GM23248 (cell line): ENCODE data around the gene PXDC1. TPM values are rescaled to one million over a fixed set of nuclear protein-coding genes. Genes with fewer than 3 reads are reported as not detected.

ENCODE experiments used
- DNase-seq: peaks from one replicate; pipeline ENCODE4 v3.0.0-alpha.2; 2015
- H2AFZ ChIP-seq: fragments of 200-600 bp; sonication (generic); 2 replicates; pipeline ENCODE4 v1.6.1; 2016; ENCODE audit warnings: antibody characterized with exemption
- H3F3A ChIP-seq: fragments of 200-600 bp; sonication (generic); 2 replicates; pipeline ENCODE4 v1.6.1; 2016; ENCODE audit warnings: mild to moderate bottlenecking, antibody characterized with exemption, mixed run types; ENCODE audit not compliant: insufficient read depth
- H3K27ac ChIP-seq: fragments of 200-600 bp; sonication (generic); 2 replicates; pipeline ENCODE4 v1.5.1; 2016; ENCODE audit warnings: mild to moderate bottlenecking
- H3K27me3 ChIP-seq: fragments of 200-600 bp; sonication (generic); replicated peaks from 2 replicates; pipeline ENCODE4 v1.6.1; 2016; ENCODE audit warnings: mild to moderate bottlenecking; ENCODE audit not compliant: insufficient read depth
- H3K36me3 ChIP-seq: fragments of 200-600 bp; sonication (generic); 2 replicates; pipeline ENCODE4 v1.6.1; 2016; ENCODE audit warnings: low read depth, mild to moderate bottlenecking
- H3K4me1 ChIP-seq: fragments of 200-600 bp; sonication (generic); 2 replicates; pipeline ENCODE4 v1.6.1; 2016; ENCODE audit warnings: mild to moderate bottlenecking; ENCODE audit not compliant: insufficient read depth
- H3K4me2 ChIP-seq: fragments of 200-600 bp; sonication (generic); one replicate; pipeline ENCODE4 v1.6.1; 2016; ENCODE audit warnings: mild to moderate bottlenecking; ENCODE audit not compliant: unreplicated experiment
- H3K4me3 ChIP-seq: fragments of 200-600 bp; sonication (generic); 2 replicates; pipeline ENCODE4 v1.5.1; 2016; ENCODE audit warnings: mild to moderate bottlenecking
- H3K79me2 ChIP-seq: fragments of 200-600 bp; sonication (generic); 2 replicates; pipeline ENCODE4 v1.6.1; 2016; ENCODE audit warnings: mild to moderate bottlenecking; ENCODE audit not compliant: insufficient read depth
- H3K9ac ChIP-seq: fragments of 200-600 bp; sonication (generic); 2 replicates; pipeline ENCODE4 v1.6.1; 2016; ENCODE audit warnings: mild to moderate bottlenecking
- H3K9me2 ChIP-seq: fragments of 200-600 bp; sonication (generic); 2 replicates; pipeline ENCODE4 v1.6.1; 2016; ENCODE audit warnings: mixed run types, mild to moderate bottlenecking, moderate library complexity; ENCODE audit not compliant: insufficient read depth
- H3K9me3 ChIP-seq: fragments of 200-600 bp; sonication (generic); one replicate; pipeline ENCODE4 v1.6.1; 2017; ENCODE audit warnings: low read depth
- H4K20me1 ChIP-seq: fragments of 200-600 bp; sonication (generic); 2 replicates; pipeline ENCODE4 v1.6.0; 2016; ENCODE audit not compliant: insufficient read depth
- EZH2 ChIP-seq: fragments of 200-600 bp; sonication (generic); IDR thresholded peaks from 2 replicates; pipeline ENCODE4 v1.6.1; 2018; ENCODE audit warnings: antibody characterized with exemption, mild to moderate bottlenecking; ENCODE audit not compliant: insufficient read depth, poor library complexity, severe bottlenecking
- EZH2phosphoT487 ChIP-seq: fragments of 200-600 bp; sonication (generic); IDR thresholded peaks from 2 replicates; pipeline ENCODE4 v1.6.1; 2018; ENCODE audit warnings: antibody characterized with exemption, moderate library complexity, mild to moderate bottlenecking, low read depth; ENCODE audit not compliant: insufficient read depth
- WGBS, 2 experiments: methylation state at CpG; one replicate each; pipeline ENCODE4 v1.1.6; 2015 to 2017; ENCODE audit warnings: low lambda C conversion rate in 2 of 2, low coverage in 1 of 2; ENCODE audit errors: missing lambda C conversion rate in 2 of 2; 5-methylcytosine and 5-hydroxymethylcytosine counted together
- in situ Hi-C: fragments of 300-500 bp; cut with MboI; formaldehyde crosslinking; loops from 2 replicates; pipeline ENCODE4 v1.15.0; 2020
- polyA plus RNA-seq: library from polyadenylated mRNA; unstranded; fragments of >200 nt; fragmentation: Nextera tagmentation; extraction: Ambion mirVana; gene quantifications from 2 replicates; pipeline ENCODE4 v1.2.1, GENCODE V29; 2016
- total RNA-seq: library from RNA; depleted of rRNA; stranded (reverse); fragments of >200 nt; shearing (Covaris generic); gene quantifications from 2 replicates; pipeline ENCODE4 v1.2.3, GENCODE V29; 2014

The PXDC1 gene
- total and polyA plus RNA-seq, 2 experiments from 2014 or later = 135 to 192 TPM

DNA sequence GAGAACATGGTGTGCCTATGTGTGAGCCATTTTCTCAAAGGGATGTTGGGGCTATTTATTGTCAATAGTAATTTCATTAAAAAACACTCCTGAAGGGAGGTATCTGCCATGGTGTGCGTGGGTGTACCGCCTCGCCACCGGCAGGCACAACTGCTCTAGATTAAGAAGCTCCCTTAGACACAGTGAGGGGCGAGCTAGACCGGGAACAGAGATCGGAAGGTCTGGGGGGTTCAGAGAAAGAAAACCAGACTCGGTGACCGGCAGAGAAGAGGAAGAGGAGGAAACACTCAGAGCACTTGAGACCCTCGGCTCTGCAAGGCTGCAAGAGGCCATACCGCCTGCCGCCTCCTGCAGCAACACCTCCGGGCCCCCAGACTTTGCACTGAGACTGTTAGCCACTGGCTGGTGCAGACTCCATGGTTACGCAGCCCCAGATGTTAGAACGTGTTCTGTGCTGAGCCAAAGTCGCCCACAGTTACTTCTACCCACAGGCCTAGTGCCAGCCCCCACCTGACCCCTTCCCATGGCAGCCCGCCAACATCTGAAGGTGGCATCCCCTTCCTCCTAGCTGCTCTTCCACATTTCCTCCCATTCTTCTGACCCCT is 18.1 kb downstream of the PXDC1 start:
- no peaks in the 10 kb centered on the region for H3K27me3 ChIP-seq
- H2AFZ ChIP-seq = no peak overlapping the region
- H3F3A ChIP-seq = peaks cover 84% of the 10 kb centered on the region
- no peak overlapping the region for H3K9ac ChIP-seq
- no peak for TF ChIP-seq EZH2
- no peak for TF ChIP-seq EZH2phosphoT487
- H3K9me2 ChIP-seq = no peaks in the 10 kb centered on the region
- in situ Hi-C loops = loop anchor here (5.0 kb wide), 1 partner anchor 451 kb away; no protein-coding TSS in a partner anchor
- DNase-seq = no peak
- peaks cover 18% of the 10 kb centered on the region for H3K4me1 ChIP-seq
- peaks cover 63% of the 10 kb centered on the region for H3K36me3 ChIP-seq
- peaks cover 99% of the 10 kb centered on the region for H3K79me2 ChIP-seq
- no peak overlapping the region for H3K4me3 ChIP-seq
- no peak overlapping the region for H3K4me2 ChIP-seq
- WGBS, 2 experiments = 63 to 64% methylated on average over 17 of the region's 17 CpGs
- H3K9me3 ChIP-seq = no peaks in the 10 kb centered on the region
- peaks cover 35% of the 10 kb centered on the region for H4K20me1 ChIP-seq
- H3K27ac ChIP-seq = 0 out of 2 replicates have a peak overlapping the region, but pooled peaks have one; percentile 2

DNA sequence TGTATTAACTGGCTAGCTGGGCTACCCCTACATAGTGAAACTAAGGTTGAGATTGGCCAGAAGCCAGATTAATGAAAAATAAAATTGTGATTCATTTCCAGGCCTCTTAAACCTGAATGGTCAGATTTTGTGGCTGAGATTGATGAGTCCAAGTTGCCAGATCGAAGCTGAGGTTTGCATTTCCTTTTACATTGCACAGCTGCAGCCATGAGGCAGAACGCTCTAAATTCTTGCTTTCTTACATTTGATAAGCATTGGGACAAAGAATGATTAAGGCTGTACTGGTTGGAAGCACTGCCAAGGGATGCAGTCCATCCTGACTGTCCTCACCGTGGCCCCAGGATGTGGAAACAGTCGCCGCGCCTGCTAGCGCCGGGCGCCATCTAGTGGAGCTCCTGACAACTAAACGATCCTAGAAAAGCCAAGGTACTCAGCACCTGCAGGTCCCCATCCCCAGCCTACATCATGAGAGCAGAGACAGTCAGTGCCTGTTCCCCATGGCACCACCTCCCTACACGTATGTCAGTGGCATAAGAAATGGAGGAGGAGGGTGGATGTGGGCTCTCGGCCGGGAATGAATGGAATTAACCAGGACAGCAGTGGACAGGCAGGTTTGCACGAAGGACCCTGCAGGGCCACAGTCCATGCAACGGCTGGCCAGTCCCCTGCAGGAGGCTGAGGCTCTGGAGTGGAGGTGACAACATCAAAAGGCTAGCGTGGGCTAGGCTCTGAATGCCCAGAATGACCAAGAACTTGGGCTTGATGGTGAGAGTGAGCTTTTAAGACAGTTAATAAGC is 19.0 kb downstream of the PXDC1 start:
- Histone ChIP-seq H3K27ac (peak overlapping the region; percentile 43), H3K4me1 (peaks cover 11% of the 10 kb centered on the region), H4K20me1 (peaks cover 29% of the 10 kb centered on the region), H3F3A (peaks cover 86% of the 10 kb centered on the region), H3K4me3 (no peak overlapping the region), H3K79me2 (peaks cover 99% of the 10 kb centered on the region), H3K4me2 (peak overlapping the region; percentile 30), H3K36me3 (peaks cover 64% of the 10 kb centered on the region), H2AFZ (no peak overlapping the region), H3K9me3 (no peaks in the 10 kb centered on the region), H3K9ac (peak overlapping the region; percentile 12; the same call in 1 of the 2 replicates), H3K27me3 (no peaks in the 10 kb centered on the region), H3K9me2 (no peaks in the 10 kb centered on the region)
- TF ChIP-seq EZH2phosphoT487 = no peak
- in situ Hi-C loops = loop anchor here (5.0 kb wide), 1 partner anchor 450 kb away; no protein-coding TSS in a partner anchor
- WGBS, 2 experiments = 13 to 16% methylated on average over 16 of the region's 16 CpGs
- DNase-seq = peak; percentile 96

DNA sequence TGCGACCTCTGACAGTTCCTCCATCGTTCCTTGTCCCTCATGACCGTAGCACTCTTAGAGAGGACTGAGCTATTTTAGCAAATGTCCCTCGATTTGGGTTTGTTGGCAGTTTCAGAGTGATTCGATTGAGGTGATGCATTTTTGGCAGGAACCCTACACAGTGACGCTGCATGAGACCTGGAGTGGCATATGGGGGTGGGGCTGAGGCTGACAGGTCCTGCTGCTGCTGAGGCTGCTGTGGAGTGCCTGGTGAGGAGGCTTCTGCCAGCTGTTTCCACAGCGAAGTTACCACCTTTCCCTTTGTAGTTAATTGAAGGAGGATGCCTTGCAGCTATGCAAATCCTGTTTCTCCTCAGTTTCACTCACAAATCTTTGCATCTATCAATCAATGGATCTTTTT is 19.8 kb downstream of the PXDC1 start:
- peak overlapping the region; percentile 30 for H3K4me2 ChIP-seq
- in situ Hi-C loops = loop anchor here (5.0 kb wide), 1 partner anchor 449 kb away; no protein-coding TSS in a partner anchor

DNA sequence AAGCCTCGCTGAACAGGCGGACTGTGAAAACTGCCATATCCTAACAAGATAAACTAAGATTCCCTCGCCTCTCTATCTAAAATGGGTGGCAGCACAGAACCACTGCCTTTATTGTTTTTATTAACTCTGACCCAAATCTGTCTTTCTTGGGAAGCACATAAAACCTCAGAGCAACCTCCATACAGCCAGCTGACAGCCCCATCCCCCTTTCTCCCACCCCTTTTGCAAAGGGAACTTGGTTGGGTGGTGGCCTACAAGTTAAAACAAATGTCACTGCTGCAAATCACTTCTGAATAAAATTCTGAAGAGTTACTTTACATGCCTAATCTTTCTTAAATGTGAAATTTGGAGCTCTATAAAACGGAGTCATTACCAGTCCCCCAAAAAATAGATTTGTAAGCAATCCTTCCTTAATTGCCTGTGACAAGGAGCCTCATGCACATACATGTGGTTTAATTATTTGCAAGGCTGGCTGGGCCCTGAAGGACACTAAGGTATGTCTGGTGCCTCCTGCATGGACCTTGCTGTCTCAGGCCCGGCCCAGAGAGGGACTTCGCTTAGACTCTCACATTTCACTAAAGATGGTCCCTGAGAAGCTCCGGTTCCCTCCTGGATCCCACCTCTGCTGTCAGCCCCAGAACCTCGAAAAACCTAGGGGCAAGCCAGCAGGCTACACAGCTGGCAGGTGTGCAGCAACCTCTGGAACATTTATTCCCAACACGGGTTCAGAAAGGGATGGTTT is 21.7 kb downstream of the PXDC1 start:
- peaks cover 16% of the 10 kb centered on the region for H4K20me1 ChIP-seq
- peaks cover 26% of the 10 kb centered on the region for H3K4me1 ChIP-seq
- no peaks in the 10 kb centered on the region for H3K9me2 ChIP-seq
- in situ Hi-C loops = loop anchor here (5.0 kb wide), 1 partner anchor 447 kb away; no protein-coding TSS in a partner anchor
- 82 to 84% methylated on average over 9 of the region's 9 CpGs for WGBS, 2 experiments
- no peak for DNase-seq
- 0 out of 2 replicates have a peak overlapping the region, but pooled peaks have one; percentile 43 for H3K27ac ChIP-seq
- no peaks in the 10 kb centered on the region for H3K27me3 ChIP-seq
- peaks cover 61% of the 10 kb centered on the region for H3K36me3 ChIP-seq
- no peaks in the 10 kb centered on the region for H3K9me3 ChIP-seq
- H3K4me3 ChIP-seq = no peak overlapping the region
- TF ChIP-seq EZH2phosphoT487 (no peak), EZH2 (no peak)
- peaks cover 76% of the 10 kb centered on the region for H3F3A ChIP-seq
- peaks cover 99% of the 10 kb centered on the region for H3K79me2 ChIP-seq
- H2AFZ ChIP-seq = no peak overlapping the region
- H3K4me2 ChIP-seq = no peak overlapping the region
- no peak overlapping the region for H3K9ac ChIP-seq

More for the DNA sequence above, 19.8 kb downstream of the PXDC1 start:
- TF ChIP-seq EZH2phosphoT487 (no peak), EZH2 (no peak)
- Histone ChIP-seq H3K9me3 (no peaks in the 10 kb centered on the region), H3K36me3 (peaks cover 65% of the 10 kb centered on the region), H3K9ac (0 out of 2 replicates have a peak overlapping the region, but pooled peaks have one; percentile 12), H3K27ac (peak overlapping the region; percentile 43), H3K79me2 (peaks cover 99% of the 10 kb centered on the region), H3F3A (peaks cover 86% of the 10 kb centered on the region), H3K27me3 (no peaks in the 10 kb centered on the region), H2AFZ (no peak overlapping the region), H4K20me1 (peaks cover 29% of the 10 kb centered on the region), H3K4me3 (no peak overlapping the region), H3K4me1 (peaks cover 11% of the 10 kb centered on the region), H3K9me2 (no peaks in the 10 kb centered on the region)
- DNase-seq = no peak
- WGBS, 2 experiments = 63 to 68% methylated on average over 7 of the region's 7 CpGs
